Cardiac muscle cell (in vitro differentiated cells and primary cell): Measurements from ENCODE around the gene MT1H. TPM values are rescaled to one million over a fixed set of nuclear protein-coding genes. Genes with fewer than 3 reads are reported as not detected.

Experiments
- DNase-seq, 2 donors: peaks; one replicate each; pipeline versions ENCODE4 v3.0.0 to v3.0.0-alpha.2; 2010 to 2017; ENCODE audit warnings: low read depth in 1 of 2, low spot score in 1 of 2
- H3K27ac ChIP-seq: fragments of 200-600 bp; sonication (generic); 2 replicates; pipeline ENCODE4 v1.5.1; 2016
- H3K27me3 ChIP-seq: fragments of 200-600 bp; sonication (generic); 2 replicates; pipeline ENCODE4 v1.6.0; 2016; ENCODE audit warnings: control low read depth
- H3K36me3 ChIP-seq: fragments of 200-600 bp; sonication (generic); 2 replicates; pipeline ENCODE4 v1.5.1; 2016; ENCODE audit warnings: control low read depth
- H3K4me1 ChIP-seq: fragments of 200-600 bp; sonication (generic); 2 replicates; pipeline ENCODE4 v1.8.1; 2017; ENCODE audit warnings: low read depth, mild to moderate bottlenecking, mixed run types
- H3K4me3 ChIP-seq: fragments of 200-600 bp; sonication (generic); 2 replicates; pipeline ENCODE4 v1.5.1; 2016; ENCODE audit warnings: mild to moderate bottlenecking
- H3K9me3 ChIP-seq: fragments of 200-600 bp; sonication (generic); 2 replicates; pipeline ENCODE4 v1.5.1; 2017; ENCODE audit warnings: low read depth, mild to moderate bottlenecking, control low read depth
- polyA plus RNA-seq: library from polyadenylated mRNA; unstranded; fragments of >200 nt; fragmentation: Nextera tagmentation; extraction: Ambion mirVana; gene quantifications from 2 replicates; pipeline ENCODE4 v1.2.1, GENCODE V29; 2016
- total RNA-seq: library from RNA; depleted of rRNA; stranded (reverse); fragments of >200 nt; gene quantifications from 2 replicates; pipeline ENCODE4 v1.2.3, GENCODE V29; 2016
- TF ChIP-seq, protein P1 (sequence below): IDR thresholded peaks from 2 replicates; pipeline ENCODE4 v1.5.1; 2012; ENCODE audit warnings: low read depth, mild to moderate bottlenecking, low read length

MT1H gene
- total and polyA plus RNA-seq, 2 experiments from 2014 or later, result not detected

DNA sequence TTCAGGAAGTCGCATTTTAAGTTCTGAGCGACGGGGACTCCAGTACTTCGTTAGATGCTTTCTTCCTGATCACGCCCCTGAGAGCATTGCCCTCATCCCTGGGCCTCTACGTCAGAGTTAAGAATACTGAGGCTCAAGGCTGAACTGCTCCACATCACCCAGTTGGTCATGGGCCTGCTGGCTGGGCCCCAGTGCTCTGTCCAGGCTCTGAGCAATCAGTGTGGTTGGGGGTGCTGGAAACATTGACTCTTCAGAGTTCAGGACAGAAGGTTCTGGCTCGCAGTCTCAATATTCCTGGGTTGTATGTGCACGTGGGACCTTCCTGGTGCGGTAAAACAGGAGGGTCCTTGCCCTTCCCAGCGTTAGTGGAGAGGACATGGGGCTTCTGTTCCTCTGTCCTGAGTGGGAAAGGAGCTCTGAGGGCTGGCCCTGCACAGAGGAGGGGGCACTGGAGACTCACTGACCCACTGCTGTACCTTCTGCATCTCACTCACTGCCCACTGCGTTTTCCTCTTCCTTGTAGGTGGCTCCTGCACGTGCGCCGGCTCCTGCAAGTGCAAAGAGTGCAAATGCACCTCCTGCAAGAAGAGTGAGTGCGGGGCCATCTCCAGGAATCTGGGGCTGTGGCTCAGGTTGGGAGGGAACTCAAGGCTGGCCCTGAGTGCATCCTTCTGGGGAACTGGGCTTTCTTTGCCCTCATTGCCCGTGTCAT, 43.5 kb upstream of the MT1H start:
- Histone ChIP-seq H3K27ac (no peak overlapping the region), H3K4me1 (peaks cover 5% of the 10 kb centered on the region), H3K36me3 (no peaks in the 10 kb centered on the region), H3K9me3 (no peaks in the 10 kb centered on the region), H3K4me3 (peak overlapping the region; percentile 36), H3K27me3 (peaks cover 85% of the 10 kb centered on the region)
- TF ChIP-seq, protein P1, sequence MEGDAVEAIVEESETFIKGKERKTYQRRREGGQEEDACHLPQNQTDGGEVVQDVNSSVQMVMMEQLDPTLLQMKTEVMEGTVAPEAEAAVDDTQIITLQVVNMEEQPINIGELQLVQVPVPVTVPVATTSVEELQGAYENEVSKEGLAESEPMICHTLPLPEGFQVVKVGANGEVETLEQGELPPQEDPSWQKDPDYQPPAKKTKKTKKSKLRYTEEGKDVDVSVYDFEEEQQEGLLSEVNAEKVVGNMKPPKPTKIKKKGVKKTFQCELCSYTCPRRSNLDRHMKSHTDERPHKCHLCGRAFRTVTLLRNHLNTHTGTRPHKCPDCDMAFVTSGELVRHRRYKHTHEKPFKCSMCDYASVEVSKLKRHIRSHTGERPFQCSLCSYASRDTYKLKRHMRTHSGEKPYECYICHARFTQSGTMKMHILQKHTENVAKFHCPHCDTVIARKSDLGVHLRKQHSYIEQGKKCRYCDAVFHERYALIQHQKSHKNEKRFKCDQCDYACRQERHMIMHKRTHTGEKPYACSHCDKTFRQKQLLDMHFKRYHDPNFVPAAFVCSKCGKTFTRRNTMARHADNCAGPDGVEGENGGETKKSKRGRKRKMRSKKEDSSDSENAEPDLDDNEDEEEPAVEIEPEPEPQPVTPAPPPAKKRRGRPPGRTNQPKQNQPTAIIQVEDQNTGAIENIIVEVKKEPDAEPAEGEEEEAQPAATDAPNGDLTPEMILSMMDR, result no peak
- peak in 1 of 2 donors; percentile 88 for DNase-seq

DNA sequence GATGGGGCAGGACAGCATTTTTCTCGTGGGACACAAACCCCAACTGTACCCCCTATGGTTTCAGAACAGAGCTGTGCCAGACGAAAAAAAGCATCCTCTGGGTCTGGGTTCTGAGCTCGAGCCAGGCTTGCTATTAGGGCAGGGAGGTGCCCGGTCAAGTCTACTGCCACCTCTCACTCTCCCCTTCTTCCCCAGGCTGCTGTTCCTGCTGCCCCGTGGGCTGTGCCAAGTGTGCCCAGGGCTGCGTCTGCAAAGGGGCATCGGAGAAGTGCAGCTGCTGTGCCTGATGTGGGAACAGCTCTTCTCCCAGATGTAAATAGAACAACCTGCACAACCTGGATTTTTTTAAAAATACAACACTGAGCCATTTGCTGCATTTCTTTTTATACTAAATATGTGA, 42.9 kb upstream of the MT1H start:
- H3K27me3 ChIP-seq, result peaks cover 86% of the 10 kb centered on the region

DNA sequence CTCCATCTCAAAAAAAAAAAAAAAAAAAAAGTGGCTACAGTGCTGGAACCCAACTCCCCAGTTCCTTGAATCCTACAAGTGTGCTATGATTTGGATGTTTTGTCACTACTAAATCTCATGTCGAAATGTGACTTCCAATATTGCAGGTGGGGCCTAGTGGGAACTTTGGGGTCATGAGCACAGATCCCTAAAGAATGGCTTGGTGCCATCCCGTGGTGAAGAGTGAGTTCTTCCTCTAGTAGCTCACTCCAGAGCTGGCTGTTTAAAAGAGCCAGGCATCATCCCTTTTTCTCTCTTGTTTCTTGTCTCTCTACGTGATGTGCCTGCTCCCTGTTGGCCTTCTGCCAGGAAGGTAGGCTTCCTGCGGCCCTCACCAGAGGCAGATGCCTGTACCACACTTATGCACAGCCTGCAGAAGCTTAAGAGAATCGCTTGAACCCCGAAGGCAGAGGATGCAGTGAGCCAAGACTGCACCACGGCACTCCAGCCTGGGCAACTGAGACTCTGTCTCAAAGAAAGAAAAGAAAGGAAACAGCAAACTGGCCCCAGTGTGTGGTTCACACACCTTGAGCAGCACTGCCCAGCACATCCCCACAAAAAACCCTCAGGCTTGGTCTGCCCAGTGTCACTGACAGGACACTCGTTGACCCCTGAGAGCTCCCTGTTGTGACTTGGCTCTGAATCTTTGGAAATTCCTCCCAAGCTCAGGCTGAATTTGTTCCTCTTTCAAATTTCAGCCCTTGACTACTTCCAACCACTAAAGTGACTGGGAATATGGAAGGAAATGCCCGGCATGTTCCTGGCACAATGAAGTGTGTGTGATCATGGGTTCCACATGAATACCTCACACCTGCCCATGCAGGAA, 40.9 kb upstream of the MT1H start:
- Histone ChIP-seq H3K9me3 (no peaks in the 10 kb centered on the region), H3K4me1 (peaks cover 5% of the 10 kb centered on the region), H3K27me3 (peaks cover 99% of the 10 kb centered on the region), H3K4me3 (no peak overlapping the region), H3K36me3 (no peaks in the 10 kb centered on the region), H3K27ac (no peak overlapping the region)
- TF ChIP-seq, protein P1, result no peak
- no peak for DNase-seq

More for the DNA sequence above, 42.9 kb upstream of the MT1H start:
- TF ChIP-seq, protein P1, result no peak
- H3K4me3 ChIP-seq, result no peak overlapping the region
- no peak for DNase-seq
- peaks cover 5% of the 10 kb centered on the region for H3K4me1 ChIP-seq
- H3K9me3 ChIP-seq, result no peaks in the 10 kb centered on the region
- H3K36me3 ChIP-seq, result no peaks in the 10 kb centered on the region
- no peak overlapping the region for H3K27ac ChIP-seq

DNA sequence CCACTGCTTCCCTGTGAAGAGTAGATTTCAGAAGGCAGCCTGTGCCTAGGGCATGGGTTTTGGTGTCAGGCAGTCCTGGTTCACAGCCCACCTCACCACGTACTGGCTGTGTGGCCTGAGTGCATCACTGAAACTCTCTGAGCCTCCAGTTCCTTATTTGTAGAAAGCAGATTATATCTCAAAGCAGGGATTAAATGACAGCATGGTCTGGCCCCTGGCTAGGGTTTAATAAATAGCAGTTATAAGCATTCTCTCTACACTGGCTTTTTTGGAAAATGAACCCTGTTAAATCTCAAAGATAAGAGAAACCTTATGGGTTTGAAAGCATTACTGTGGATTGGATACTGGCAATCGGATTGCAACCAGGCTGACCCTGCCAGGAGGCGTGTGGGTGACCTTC, 40.1 kb upstream of the MT1H start:
- Histone ChIP-seq H3K9me3 (no peaks in the 10 kb centered on the region), H3K4me3 (no peak overlapping the region), H3K36me3 (no peaks in the 10 kb centered on the region), H3K4me1 (peaks cover 5% of the 10 kb centered on the region), H3K27ac (no peak overlapping the region), H3K27me3 (peaks cover 100% of the 10 kb centered on the region)
- no peak for DNase-seq
- TF ChIP-seq, protein P1, result no peak

DNA sequence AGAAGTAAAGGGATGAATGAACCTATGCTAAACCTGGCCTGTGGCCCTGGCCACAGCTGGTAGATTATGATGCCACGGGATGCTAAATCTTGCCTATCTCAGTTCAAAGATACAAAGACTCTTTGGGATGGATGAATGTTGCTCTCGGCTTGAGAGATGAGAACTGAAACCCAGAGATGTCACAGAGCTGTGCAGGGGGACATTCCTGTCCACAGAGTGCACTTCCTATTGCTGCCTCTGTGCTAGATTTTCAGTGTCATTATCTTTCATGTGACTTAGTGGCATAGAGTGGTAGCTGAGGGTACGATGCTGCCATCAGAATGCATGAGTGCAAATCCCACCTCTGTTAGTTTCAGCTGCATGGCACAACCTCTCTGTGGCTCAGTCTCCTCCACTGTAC, 39.5 kb upstream of the MT1H start:
- no peak overlapping the region for H3K4me3 ChIP-seq
- TF ChIP-seq, protein P1, result no peak
- DNase-seq, result no peak
- peaks cover 100% of the 10 kb centered on the region for H3K27me3 ChIP-seq
- H3K9me3 ChIP-seq, result no peaks in the 10 kb centered on the region
- peaks cover 5% of the 10 kb centered on the region for H3K4me1 ChIP-seq
- no peaks in the 10 kb centered on the region for H3K36me3 ChIP-seq
- no peak overlapping the region for H3K27ac ChIP-seq
